ENCODE measurements around the gene CBX1.

GRCh38 chr17:48025040-48025903 lies 76.0 kb downstream of the CBX1 start:
- no peak for TF ChIP-seq TAF1 (IDR thresholded peaks at IDR 0.05; ENCODE audit: borderline replicate concordance, low read depth, low read length)
- TF ChIP-seq POLR2A (IDR thresholded peaks at IDR 0.05; ENCODE audit: low read depth, low read length): no peak
